GM23248 (cell line): Measurements from ENCODE around the gene CCDC27. TPM values are rescaled to one million over a fixed set of nuclear protein-coding genes. Genes with fewer than 3 reads are reported as not detected.

Experiments
- DNase-seq: peaks from one replicate; pipeline ENCODE4 v3.0.0-alpha.2; 2015
- H2AFZ ChIP-seq: fragments of 200-600 bp; sonication (generic); 2 replicates; pipeline ENCODE4 v1.6.1; 2016; ENCODE audit warnings: antibody characterized with exemption
- H3F3A ChIP-seq: fragments of 200-600 bp; sonication (generic); 2 replicates; pipeline ENCODE4 v1.6.1; 2016; ENCODE audit warnings: mild to moderate bottlenecking, antibody characterized with exemption, mixed run types; ENCODE audit not compliant: insufficient read depth
- H3K27ac ChIP-seq: fragments of 200-600 bp; sonication (generic); 2 replicates; pipeline ENCODE4 v1.5.1; 2016; ENCODE audit warnings: mild to moderate bottlenecking
- H3K27me3 ChIP-seq: fragments of 200-600 bp; sonication (generic); replicated peaks from 2 replicates; pipeline ENCODE4 v1.6.1; 2016; ENCODE audit warnings: mild to moderate bottlenecking; ENCODE audit not compliant: insufficient read depth
- H3K36me3 ChIP-seq: fragments of 200-600 bp; sonication (generic); 2 replicates; pipeline ENCODE4 v1.6.1; 2016; ENCODE audit warnings: low read depth, mild to moderate bottlenecking
- H3K4me1 ChIP-seq: fragments of 200-600 bp; sonication (generic); 2 replicates; pipeline ENCODE4 v1.6.1; 2016; ENCODE audit warnings: mild to moderate bottlenecking; ENCODE audit not compliant: insufficient read depth
- H3K4me2 ChIP-seq: fragments of 200-600 bp; sonication (generic); one replicate; pipeline ENCODE4 v1.6.1; 2016; ENCODE audit warnings: mild to moderate bottlenecking; ENCODE audit not compliant: unreplicated experiment
- H3K4me3 ChIP-seq: fragments of 200-600 bp; sonication (generic); 2 replicates; pipeline ENCODE4 v1.5.1; 2016; ENCODE audit warnings: mild to moderate bottlenecking
- H3K79me2 ChIP-seq: fragments of 200-600 bp; sonication (generic); 2 replicates; pipeline ENCODE4 v1.6.1; 2016; ENCODE audit warnings: mild to moderate bottlenecking; ENCODE audit not compliant: insufficient read depth
- H3K9ac ChIP-seq: fragments of 200-600 bp; sonication (generic); 2 replicates; pipeline ENCODE4 v1.6.1; 2016; ENCODE audit warnings: mild to moderate bottlenecking
- H3K9me2 ChIP-seq: fragments of 200-600 bp; sonication (generic); 2 replicates; pipeline ENCODE4 v1.6.1; 2016; ENCODE audit warnings: mixed run types, mild to moderate bottlenecking, moderate library complexity; ENCODE audit not compliant: insufficient read depth
- H3K9me3 ChIP-seq: fragments of 200-600 bp; sonication (generic); one replicate; pipeline ENCODE4 v1.6.1; 2017; ENCODE audit warnings: low read depth
- H4K20me1 ChIP-seq: fragments of 200-600 bp; sonication (generic); 2 replicates; pipeline ENCODE4 v1.6.0; 2016; ENCODE audit not compliant: insufficient read depth
- EZH2 ChIP-seq: fragments of 200-600 bp; sonication (generic); IDR thresholded peaks from 2 replicates; pipeline ENCODE4 v1.6.1; 2018; ENCODE audit warnings: antibody characterized with exemption, mild to moderate bottlenecking; ENCODE audit not compliant: insufficient read depth, poor library complexity, severe bottlenecking
- EZH2phosphoT487 ChIP-seq: fragments of 200-600 bp; sonication (generic); IDR thresholded peaks from 2 replicates; pipeline ENCODE4 v1.6.1; 2018; ENCODE audit warnings: antibody characterized with exemption, moderate library complexity, mild to moderate bottlenecking, low read depth; ENCODE audit not compliant: insufficient read depth
- WGBS, 2 experiments: methylation state at CpG; one replicate each; pipeline ENCODE4 v1.1.6; 2015 to 2017; ENCODE audit warnings: low lambda C conversion rate in 2 of 2, low coverage in 1 of 2; ENCODE audit errors: missing lambda C conversion rate in 2 of 2; 5-methylcytosine and 5-hydroxymethylcytosine counted together
- in situ Hi-C: fragments of 300-500 bp; cut with MboI; formaldehyde crosslinking; loops from 2 replicates; pipeline ENCODE4 v1.15.0; 2020
- polyA plus RNA-seq: library from polyadenylated mRNA; unstranded; fragments of >200 nt; fragmentation: Nextera tagmentation; extraction: Ambion mirVana; gene quantifications from 2 replicates; pipeline ENCODE4 v1.2.1, GENCODE V29; 2016
- total RNA-seq: library from RNA; depleted of rRNA; stranded (reverse); fragments of >200 nt; shearing (Covaris generic); gene quantifications from 2 replicates; pipeline ENCODE4 v1.2.3, GENCODE V29; 2014

Gene CCDC27
- total and polyA plus RNA-seq, 2 experiments from 2014 or later: not detected

GRCh38 chr1:3787349-3787715 lies 35.1 kb downstream of the CCDC27 start:
- in situ Hi-C loops: no loop called here
- no peaks in the 10 kb centered on the region for H3F3A ChIP-seq
- H3K4me1 ChIP-seq: no peaks in the 10 kb centered on the region
- H3K9me2 ChIP-seq: no peaks in the 10 kb centered on the region
- no peak overlapping the region for H2AFZ ChIP-seq
- H3K27me3 ChIP-seq: no peaks in the 10 kb centered on the region
- H3K36me3 ChIP-seq: peaks cover 8% of the 10 kb centered on the region; the same call in 1 of the 2 replicates
- no peak overlapping the region for H3K27ac ChIP-seq
- no peak overlapping the region for H3K4me3 ChIP-seq
- H3K9ac ChIP-seq: no peak overlapping the region
- 78 to 80% methylated on average over 10 of the region's 10 CpGs for WGBS, 2 experiments
- peaks cover 54% of the 10 kb centered on the region for H3K79me2 ChIP-seq
- H4K20me1 ChIP-seq: no peaks in the 10 kb centered on the region; the same call in 1 of the 2 replicates
- no peak for TF ChIP-seq EZH2phosphoT487
- no peak for TF ChIP-seq EZH2
- no peak for DNase-seq
- H3K9me3 ChIP-seq: no peaks in the 10 kb centered on the region
- H3K4me2 ChIP-seq: no peak overlapping the region

DNA sequence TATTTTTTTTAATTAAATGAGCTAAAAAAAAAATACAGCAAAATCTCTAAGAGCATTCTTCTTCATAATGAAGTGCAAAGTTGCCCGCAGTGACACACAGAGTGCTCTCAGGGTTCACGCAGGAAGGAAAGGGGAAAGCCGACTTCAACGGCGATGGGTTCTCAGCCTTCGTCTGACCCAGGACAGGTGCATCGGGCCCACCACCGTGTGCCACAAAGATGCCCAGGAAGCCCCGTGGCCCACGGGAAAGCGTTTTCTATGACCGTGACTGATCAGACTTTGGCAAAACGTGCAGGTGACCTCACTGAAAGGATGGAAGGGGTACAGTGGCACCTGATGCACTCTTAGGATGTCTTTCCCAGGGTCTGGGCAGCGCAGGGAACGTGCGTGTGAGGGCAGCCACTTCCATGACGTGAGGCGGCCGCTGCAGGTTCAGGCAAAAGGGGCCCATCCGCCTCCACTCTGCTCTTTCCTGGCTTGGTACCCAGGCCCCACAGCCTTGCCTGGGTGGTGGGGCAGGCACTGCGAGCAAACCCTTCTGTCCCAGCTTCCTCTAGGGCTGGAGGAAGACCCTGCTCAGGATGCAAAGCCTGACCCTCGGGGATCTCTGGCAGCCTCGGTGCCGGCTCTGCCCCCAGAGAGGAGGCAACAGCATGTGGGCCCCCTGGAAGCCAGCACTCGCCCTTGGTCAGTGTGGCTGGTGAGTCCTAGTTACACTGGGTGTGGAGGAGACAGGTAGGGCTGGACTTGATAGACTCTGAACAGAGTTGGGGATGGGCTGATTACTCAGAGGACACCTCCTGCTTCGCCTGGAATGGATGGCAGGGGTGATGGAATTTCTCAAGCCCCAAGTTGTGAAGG lies 35.7 kb downstream of the CCDC27 start:
- in situ Hi-C loops: no loop called here
- peaks cover 8% of the 10 kb centered on the region; the same call in 1 of the 2 replicates for H3K36me3 ChIP-seq
- no peak for DNase-seq

DNA sequence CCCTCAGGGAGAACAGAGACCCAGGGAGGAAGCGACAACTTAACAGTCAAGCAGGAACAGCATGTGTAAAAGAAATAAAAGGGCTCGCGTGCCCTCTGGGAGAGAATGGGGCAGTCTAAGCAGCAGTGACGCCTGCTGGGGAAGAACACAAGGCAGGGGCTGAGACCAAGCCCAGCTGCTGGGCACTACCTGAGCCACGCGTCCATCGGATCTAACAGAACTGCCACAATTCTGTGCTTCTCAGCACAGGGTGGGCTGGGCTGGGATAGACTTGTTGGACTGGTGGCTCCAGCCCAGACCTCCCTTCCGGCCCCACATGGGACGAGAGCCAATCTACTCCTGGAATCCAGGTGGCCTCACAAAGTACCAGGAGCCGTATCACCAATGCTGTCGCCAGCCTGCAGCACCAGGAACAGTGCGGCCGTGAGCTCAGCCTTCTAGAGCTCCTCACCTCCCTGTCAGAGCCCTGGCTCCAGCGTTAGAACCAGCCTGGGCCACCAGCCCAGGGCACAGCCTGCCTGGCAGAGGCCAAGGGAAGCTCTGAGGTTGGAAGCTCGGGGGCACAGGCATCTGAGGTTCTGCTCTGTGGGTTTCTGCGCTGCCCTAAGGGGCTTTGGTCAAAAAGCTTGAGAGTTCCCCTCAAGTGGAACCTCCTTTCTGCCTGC lies 36.6 kb downstream of the CCDC27 start:
- no peak overlapping the region for H2AFZ ChIP-seq
- H3K4me2 ChIP-seq: no peak overlapping the region
- no peaks in the 10 kb centered on the region; the same call in 1 of the 2 replicates for H4K20me1 ChIP-seq
- H3K27ac ChIP-seq: no peak overlapping the region
- H3K27me3 ChIP-seq: no peaks in the 10 kb centered on the region
- TF ChIP-seq EZH2: no peak
- TF ChIP-seq EZH2phosphoT487: no peak
- no peaks in the 10 kb centered on the region for H3F3A ChIP-seq
- peaks cover 8% of the 10 kb centered on the region; the same call in 1 of the 2 replicates for H3K36me3 ChIP-seq
- H3K9me3 ChIP-seq: no peaks in the 10 kb centered on the region
- H3K9ac ChIP-seq: no peak overlapping the region
- DNase-seq: no peak
- H3K79me2 ChIP-seq: peaks cover 69% of the 10 kb centered on the region
- no peak overlapping the region for H3K4me3 ChIP-seq
- in situ Hi-C loops: no loop called here
- 83% methylated on average over 15 to 16 of the region's 16 CpGs for WGBS, 2 experiments
- peaks cover 9% of the 10 kb centered on the region for H3K4me1 ChIP-seq
- H3K9me2 ChIP-seq: no peaks in the 10 kb centered on the region

More for the DNA sequence above, 35.7 kb downstream of the CCDC27 start:
- H3K4me1 ChIP-seq: peaks cover under 1% of the 10 kb centered on the region; the same call in 1 of the 2 replicates
- no peaks in the 10 kb centered on the region; the same call in 1 of the 2 replicates for H4K20me1 ChIP-seq
- TF ChIP-seq EZH2phosphoT487: no peak
- TF ChIP-seq EZH2: no peak
- no peak overlapping the region for H2AFZ ChIP-seq
- no peaks in the 10 kb centered on the region for H3K27me3 ChIP-seq
- H3K9me2 ChIP-seq: no peaks in the 10 kb centered on the region
- no peaks in the 10 kb centered on the region for H3K9me3 ChIP-seq
- H3K4me2 ChIP-seq: no peak overlapping the region
- H3K9ac ChIP-seq: no peak overlapping the region
- no peaks in the 10 kb centered on the region for H3F3A ChIP-seq
- H3K27ac ChIP-seq: no peak overlapping the region
- peaks cover 60% of the 10 kb centered on the region for H3K79me2 ChIP-seq
- no peak overlapping the region for H3K4me3 ChIP-seq
- 91 to 96% methylated on average over 26 of the region's 26 CpGs for WGBS, 2 experiments

DNA sequence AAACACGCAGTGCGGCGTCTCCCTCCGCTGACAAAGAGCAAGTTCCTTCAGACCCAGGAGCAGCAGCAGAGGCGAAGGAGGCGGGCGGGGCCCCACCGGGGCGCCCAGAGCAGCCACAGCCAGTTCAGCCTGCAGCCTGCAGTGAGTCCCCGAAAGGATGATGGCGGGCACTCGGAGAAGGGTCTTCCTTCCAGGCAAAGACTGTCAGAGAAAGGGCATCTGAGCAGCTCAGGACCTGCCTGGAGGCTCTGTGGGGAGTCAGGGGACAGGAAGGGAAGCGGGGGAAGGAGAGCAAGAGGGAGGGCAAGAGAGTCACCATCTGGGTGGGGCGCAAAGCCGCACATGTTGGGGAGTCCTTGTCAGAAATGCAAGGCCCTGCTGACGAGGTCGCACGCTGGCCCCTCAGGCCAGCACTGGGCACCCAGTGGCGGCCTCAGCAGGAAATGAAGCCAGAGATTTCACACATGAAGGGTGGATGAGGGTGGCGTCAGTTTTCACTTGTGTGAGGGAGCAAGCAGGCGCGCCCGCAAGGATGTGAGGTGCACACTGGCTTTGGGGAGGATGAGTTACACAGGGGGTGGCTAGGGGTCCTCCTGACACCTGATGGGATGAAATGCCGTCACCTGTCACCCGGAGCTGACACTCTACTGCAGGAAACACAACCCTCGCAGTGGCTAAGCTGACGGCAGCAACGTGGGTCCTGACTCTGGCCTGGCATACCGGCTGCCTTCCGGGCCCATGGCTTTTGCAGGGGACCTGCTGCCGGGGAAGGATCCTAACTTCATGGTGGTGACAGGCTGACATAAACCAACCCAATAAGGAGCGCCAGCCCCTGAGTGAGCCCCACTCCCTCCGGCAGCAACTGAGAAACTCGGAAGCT lies 37.4 kb downstream of the CCDC27 start:
- 84 to 85% methylated on average over 34 of the region's 34 CpGs for WGBS, 2 experiments
- Histone ChIP-seq H2AFZ (no peak overlapping the region), H3K27ac (no peak overlapping the region), H3F3A (no peaks in the 10 kb centered on the region), H3K4me3 (no peak overlapping the region), H3K36me3 (peaks cover 8% of the 10 kb centered on the region; the same call in 1 of the 2 replicates), H4K20me1 (no peaks in the 10 kb centered on the region; the same call in 1 of the 2 replicates), H3K4me2 (no peak overlapping the region), H3K4me1 (peaks cover 17% of the 10 kb centered on the region), H3K9me2 (no peaks in the 10 kb centered on the region), H3K27me3 (no peaks in the 10 kb centered on the region), H3K9ac (no peak overlapping the region), H3K9me3 (no peaks in the 10 kb centered on the region), H3K79me2 (peaks cover 77% of the 10 kb centered on the region)
- DNase-seq: no peak
- TF ChIP-seq EZH2 (no peak), EZH2phosphoT487 (no peak)
- in situ Hi-C loops: no loop called here
